GM12891 (cell line): Measurements from ENCODE around the gene PKD1L1.

ENCODE experiments used
- DNase-seq: peaks from one replicate; pipeline ENCODE4 v3.0.0; 2011; ENCODE audit warnings: low spot score; ENCODE audit not compliant: insufficient read length
- FAIRE-seq: peaks from 2 replicates; lab custom pipeline; 2011; peaks lifted over from hg19 to GRCh38; lab: Jason Lieb, UNC
- PAX5 ChIP-seq: IDR thresholded peaks from 2 replicates; pipeline ENCODE4 v1.6.1; 2011; ENCODE audit warnings: low read length, moderate library complexity, mild to moderate bottlenecking; ENCODE audit not compliant: insufficient read depth, severe bottlenecking
- POLR2A ChIP-seq: IDR thresholded peaks from 2 replicates; pipeline ENCODE4 v1.6.1; 2011; ENCODE audit warnings: low read depth, low read length, control low read depth
- POLR2AphosphoS5 ChIP-seq: IDR thresholded peaks from 2 replicates; pipeline ENCODE4 v1.6.1; 2011; ENCODE audit warnings: low read depth, low read length, control low read depth
- POU2F2 ChIP-seq: IDR thresholded peaks from 2 replicates; pipeline ENCODE4 v1.6.1; 2011; ENCODE audit warnings: low read depth, mild to moderate bottlenecking, control low read depth, low read length, moderate library complexity
- SPI1 ChIP-seq: IDR thresholded peaks from 2 replicates; pipeline ENCODE4 v1.6.1; 2011; ENCODE audit warnings: low read depth, low read length, control low read depth
- TAF1 ChIP-seq: IDR thresholded peaks from 2 replicates; pipeline ENCODE4 v1.6.1; 2011; ENCODE audit warnings: low read depth, low read length, control low read depth

Gene PKD1L1

DNA sequence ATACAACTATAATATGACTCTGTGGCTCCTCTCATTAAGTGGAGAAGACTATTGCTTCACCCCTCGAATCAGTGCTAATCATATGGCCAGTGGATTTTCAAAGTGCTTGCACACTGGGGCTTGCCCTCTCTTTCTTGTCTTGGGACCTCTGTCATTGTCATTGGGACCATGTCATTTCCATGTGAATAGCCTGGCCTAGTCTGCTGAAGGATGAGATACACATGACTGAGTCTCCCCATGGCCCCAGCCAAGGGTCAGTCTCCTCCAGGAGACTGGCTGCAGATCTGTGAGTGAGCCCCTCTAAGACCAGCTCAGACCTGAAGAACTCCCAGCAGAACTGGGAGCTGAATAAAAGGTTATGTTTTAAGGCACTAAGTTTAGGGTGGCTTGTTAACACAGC, 39.5 kb downstream of the PKD1L1 start:
- DNase-seq (no peak), FAIRE-seq (no peak)
- TF ChIP-seq POLR2A (no peak), SPI1 (no peak), PAX5 (no peak), TAF1 (no peak), POU2F2 (no peak), POLR2AphosphoS5 (no peak)

DNA sequence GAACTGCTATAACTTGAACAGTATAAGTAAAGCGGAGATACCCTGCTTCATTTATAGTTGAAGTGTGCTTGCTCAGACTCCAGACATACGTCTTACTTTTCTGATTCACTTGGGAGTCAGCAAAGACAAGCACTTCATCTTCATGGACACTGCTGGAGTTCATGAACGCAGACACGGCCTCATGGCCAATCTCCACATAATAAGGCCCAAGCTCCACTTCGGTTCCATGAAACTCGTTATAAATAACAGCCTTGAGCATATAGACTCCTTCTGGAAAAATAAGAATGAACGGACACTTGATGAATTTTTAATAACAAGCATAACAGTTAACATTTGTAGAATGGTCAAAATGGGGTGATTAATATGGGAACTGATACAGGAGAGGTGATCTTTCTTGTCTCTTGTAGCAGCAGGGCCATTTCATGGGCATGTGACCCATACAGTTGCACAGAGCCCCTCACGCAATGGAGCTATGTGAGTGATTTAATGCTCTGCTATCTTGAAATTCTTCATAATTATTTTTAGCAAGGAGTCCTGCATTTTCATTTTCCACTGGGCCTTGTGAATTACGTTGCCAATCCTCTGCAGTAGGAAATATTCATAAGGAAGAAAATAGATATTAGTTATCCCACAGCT, 40.2 kb downstream of the PKD1L1 start:
- FAIRE-seq (no peak), DNase-seq (no peak)
- TF ChIP-seq POLR2AphosphoS5 (no peak), POLR2A (no peak), TAF1 (no peak), PAX5 (no peak), POU2F2 (no peak), SPI1 (no peak)

DNA sequence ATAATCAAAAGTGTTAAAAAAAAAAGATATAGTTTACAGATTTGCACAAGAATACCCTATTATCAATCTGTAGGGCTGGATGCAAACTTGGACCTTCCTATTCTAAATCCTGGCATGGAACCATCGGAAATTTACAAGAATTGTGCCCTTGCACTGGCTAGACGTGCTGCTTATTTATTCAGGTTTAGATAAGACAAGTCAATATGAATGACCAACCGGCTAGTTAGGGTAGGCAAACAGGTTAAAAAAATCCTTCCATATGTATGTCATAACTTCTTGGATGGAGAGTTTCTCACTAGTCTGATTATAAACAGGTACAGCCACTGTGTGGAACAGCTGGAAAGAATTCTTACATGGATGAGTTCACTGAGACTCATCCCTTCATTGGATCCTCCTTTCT, 41.4 kb downstream of the PKD1L1 start:
- FAIRE-seq (no peak), DNase-seq (no peak)
- TF ChIP-seq POLR2AphosphoS5 = no peak
- TF ChIP-seq TAF1 = no peak
- TF ChIP-seq POU2F2 = no peak
- no peak for TF ChIP-seq POLR2A
- TF ChIP-seq SPI1 = no peak
- TF ChIP-seq PAX5 = no peak

DNA sequence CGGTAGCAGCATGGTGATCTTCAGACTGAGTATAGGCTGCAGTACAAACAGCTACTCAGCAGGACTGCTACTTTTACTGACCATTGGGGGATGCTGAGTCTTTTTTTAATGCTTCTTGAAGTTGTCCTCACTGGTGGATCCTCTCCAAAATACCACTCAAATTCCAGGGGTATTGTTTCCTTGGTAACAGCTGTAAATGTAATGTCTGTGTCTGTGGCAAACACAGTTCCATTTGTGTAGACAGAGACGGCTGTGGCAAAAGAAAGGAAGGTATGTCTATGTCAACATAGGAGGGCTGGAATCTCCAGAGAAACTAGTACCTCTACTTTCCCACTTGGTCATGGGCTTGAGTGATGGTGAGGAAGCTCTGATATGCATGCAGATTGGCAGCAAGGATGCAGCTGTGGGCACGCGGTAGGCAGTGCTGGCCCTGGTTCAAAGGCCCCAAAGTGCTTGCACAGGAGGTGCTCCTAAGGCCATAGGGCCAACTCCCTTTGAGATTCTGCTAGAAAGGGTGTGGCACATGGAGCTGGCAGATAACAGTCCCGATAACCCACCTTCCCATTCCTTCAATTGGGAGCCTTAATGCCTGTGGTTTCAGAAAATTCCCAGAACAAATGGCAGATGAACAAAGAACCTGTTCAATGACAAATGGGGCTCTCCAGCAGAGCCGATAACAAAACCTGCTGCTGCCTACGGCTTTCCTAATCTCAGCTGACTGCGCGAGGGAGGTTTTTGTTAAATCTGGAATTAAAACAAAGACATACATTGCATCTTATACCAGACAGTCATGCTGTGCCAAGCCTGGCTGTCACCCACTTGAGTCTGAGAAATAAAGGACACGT, 43.0 kb downstream of the PKD1L1 start:
- DNase-seq = no peak
- TF ChIP-seq SPI1 = no peak
- TF ChIP-seq POU2F2 = no peak
- TF ChIP-seq PAX5 = no peak
- TF ChIP-seq POLR2AphosphoS5 = no peak
- no peak for FAIRE-seq

DNA sequence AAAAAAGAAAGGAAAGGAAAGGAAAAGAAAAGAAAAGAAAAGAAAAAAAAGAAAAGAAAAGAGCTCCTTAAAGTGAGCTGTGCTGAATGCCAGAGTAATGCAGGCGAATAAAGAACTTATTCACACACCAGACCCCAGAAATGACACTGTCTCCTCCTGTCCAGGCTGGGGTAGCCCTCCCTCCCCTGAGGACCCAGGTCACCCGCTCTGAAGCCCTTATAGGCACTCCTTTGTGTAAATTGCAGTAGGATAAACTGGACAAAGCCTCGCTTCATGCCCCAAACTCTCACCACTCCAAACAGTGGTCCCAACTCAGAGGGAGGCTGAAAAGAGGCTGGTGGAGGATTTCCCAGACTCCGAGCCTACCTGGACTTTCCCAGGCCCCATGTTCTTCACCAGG, 46.3 kb downstream of the PKD1L1 start:
- DNase-seq = no peak
- no peak for FAIRE-seq
- TF ChIP-seq POU2F2 = no peak
- TF ChIP-seq POLR2A = no peak
- TF ChIP-seq POLR2AphosphoS5 = no peak
- TF ChIP-seq SPI1 = no peak
- no peak for TF ChIP-seq PAX5
- TF ChIP-seq TAF1 = no peak

DNA sequence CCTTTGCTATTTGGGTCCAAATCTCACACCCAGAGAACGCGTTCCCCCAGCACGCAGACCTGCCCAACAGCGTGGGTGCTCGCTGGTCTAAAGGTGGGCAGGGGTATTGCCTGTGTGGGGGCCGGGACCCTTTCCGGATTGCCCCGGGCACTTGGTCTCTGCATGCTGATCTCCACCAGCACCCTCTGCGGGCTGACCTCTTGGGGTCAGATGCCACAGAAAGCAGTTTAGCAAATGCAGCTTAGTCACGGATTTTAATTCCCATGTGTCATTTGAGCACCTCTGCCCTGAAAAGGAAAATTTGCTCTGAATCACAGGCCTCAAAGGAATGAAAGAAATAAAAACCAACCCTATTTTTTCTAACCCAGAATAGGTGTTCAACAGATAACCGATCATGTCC, 46.7 kb downstream of the PKD1L1 start:
- TF ChIP-seq SPI1 (no peak), POLR2AphosphoS5 (no peak), POLR2A (no peak), PAX5 (no peak), POU2F2 (no peak), TAF1 (no peak)
- no peak for FAIRE-seq
- no peak for DNase-seq

DNA sequence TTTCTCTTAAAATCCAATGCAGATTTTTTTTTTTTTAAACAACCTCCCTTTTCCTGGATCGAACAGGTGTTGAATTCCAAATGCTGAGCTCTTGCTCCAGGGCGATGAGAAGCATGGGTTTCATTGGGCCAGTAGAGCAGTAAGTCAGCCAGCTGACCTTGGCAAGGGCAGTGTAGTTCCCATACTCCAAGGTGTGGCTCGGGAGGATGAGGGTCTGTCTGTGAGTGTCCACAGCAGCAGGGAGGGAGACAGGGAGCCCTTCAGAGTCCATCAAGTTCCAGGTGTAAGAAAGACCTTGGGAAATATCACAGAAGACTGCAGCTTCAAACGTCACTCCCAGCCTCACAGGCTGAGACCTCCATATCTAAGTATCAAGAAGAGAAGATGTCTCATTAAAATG, 50.4 kb downstream of the PKD1L1 start:
- FAIRE-seq = no peak
- DNase-seq = no peak
- TF ChIP-seq TAF1 (no peak), SPI1 (no peak)

DNA sequence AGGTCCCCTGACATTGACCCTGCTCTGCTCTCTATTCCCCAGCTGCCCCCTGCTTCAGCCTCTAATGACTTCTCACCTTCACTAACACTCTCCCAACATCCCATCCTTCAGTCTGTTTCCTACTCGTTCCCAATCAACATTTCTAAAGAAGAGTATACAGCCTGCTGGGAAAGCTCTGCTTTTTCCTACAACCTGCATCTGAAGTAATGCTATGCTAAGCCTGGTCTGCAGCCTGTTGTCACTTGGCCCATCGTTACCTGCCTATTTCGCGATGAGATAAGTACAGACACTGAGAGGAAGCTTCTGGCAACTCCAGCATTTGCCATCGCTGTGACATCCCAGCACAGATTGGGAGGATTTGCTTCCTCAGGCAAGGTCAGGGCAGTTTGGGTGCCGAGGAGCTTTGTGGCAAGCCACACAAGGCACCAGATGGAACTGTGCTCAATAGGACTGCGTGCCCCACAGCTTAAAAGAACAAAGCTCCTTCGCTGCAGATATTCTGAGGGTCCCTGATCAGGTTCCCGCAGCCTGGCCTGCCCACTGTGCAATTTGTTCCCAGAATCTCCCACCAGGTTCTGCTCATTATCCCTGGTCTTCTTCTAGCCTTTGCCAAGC, 51.4 kb downstream of the PKD1L1 start:
- no peak for FAIRE-seq
- no peak for DNase-seq
- TF ChIP-seq PAX5 (no peak), SPI1 (no peak), POLR2A (no peak)

DNA sequence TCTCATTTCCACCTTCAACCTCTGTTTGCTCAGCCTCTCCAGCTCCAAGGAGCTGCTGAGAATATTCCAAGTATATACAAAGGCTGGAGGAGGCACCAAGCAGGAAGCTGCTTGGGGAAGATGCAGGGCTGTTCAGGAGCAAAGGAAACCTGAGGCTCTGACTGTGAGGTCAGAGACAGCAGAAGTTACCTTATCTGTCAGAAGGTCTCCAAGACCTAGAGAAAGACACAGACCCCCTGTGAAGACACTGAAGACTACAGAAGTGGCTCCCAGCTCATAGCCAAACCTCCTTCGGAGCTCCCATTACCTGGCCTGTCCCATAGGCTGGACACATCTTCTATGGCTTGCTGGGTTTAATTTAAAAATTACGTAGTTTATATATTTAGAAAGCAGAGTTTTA, 53.2 kb downstream of the PKD1L1 start:
- DNase-seq = no peak
- TF ChIP-seq TAF1 (no peak), POU2F2 (no peak), POLR2A (no peak), SPI1 (no peak), PAX5 (no peak), POLR2AphosphoS5 (no peak)
- no peak for FAIRE-seq
